ENCODE data around the gene EFTUD2.

Gene EFTUD2

DNA sequence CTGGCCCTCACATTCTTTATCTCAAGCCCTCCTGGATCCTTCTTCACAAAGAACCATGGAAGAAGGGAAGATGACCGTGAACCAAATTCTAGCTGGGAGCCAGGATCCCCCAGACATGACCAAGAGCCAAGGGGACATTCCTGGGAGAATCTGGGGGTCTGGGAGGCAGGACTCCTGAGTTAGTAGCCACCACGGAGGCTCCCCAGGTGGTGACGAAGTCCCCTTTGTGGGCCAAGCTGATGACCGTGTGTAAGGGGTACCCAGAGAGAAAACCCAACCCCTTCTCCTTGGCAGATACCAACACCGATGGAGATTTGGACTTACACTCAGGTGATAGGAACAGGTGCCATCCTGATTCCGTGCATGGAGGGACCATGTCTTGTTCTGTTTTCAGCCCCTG is 22.9 kb upstream of the EFTUD2 start:
- Histone ChIP-seq H3K4me1 (ENCODE audit: insufficient read depth, poor library complexity, severe bottlenecking) (peaks cover 17% of the 10 kb centered on the region), H3K27ac (ENCODE audit: poor library complexity, severe bottlenecking) (no peak overlapping the region), H3K27me3 (ENCODE audit: insufficient read depth, poor library complexity, severe bottlenecking) (no peaks in the 10 kb centered on the region), H3K9me3 (ENCODE audit: severe bottlenecking) (no peaks in the 10 kb centered on the region), H3K4me3 (ENCODE audit: severe bottlenecking) (no peak overlapping the region), H3K36me3 (ENCODE audit: low read depth) (no peaks in the 10 kb centered on the region; the same call in 1 of the 2 replicates)
- no peak for ATAC-seq (ENCODE audit: low read depth)
- TF ChIP-seq, protein P1, sequence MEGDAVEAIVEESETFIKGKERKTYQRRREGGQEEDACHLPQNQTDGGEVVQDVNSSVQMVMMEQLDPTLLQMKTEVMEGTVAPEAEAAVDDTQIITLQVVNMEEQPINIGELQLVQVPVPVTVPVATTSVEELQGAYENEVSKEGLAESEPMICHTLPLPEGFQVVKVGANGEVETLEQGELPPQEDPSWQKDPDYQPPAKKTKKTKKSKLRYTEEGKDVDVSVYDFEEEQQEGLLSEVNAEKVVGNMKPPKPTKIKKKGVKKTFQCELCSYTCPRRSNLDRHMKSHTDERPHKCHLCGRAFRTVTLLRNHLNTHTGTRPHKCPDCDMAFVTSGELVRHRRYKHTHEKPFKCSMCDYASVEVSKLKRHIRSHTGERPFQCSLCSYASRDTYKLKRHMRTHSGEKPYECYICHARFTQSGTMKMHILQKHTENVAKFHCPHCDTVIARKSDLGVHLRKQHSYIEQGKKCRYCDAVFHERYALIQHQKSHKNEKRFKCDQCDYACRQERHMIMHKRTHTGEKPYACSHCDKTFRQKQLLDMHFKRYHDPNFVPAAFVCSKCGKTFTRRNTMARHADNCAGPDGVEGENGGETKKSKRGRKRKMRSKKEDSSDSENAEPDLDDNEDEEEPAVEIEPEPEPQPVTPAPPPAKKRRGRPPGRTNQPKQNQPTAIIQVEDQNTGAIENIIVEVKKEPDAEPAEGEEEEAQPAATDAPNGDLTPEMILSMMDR (IDR thresholded peaks at IDR 0.05; ENCODE audit: poor library complexity, severe bottlenecking), result no peak
- DNase-seq (ENCODE audit: low spot score), result no peak

DNA sequence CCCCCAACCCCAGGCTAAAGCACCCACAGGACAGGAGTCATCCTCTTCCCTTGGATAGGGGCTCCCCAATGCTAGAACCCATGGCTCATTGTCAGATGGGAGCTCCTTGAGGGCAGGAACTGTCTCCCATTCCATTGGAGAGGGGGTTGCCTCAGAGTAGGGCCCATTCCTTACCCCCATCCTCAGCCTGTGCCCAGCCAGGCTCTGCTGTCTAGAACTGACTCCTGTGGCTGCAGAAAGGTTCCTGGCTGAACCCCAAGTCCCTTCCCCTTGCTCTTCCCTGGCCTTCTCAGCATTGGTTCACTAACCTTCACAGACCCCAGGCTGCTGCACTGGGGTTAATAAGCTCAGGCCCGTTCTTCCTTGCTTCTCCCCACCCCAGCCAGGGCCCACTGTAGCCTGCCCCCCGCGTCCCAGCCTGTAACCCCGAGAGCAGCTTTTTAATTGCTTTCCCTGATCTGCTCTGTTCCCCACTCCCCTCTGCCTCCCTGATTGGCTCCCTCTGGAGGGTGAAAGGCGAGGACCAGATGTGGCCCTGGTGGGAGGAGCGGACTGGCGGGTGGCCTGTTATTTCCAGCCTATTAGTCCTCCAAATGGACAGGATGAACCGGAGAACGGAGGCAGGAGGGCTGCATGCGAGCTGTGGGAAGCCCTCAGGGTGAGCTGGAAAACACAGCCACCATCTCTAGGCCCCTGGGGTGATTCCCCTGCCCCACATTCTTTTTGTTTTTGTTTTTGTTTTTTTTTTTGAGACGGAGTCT is 22.1 kb upstream of the EFTUD2 start:
- Histone ChIP-seq H3K9me3 (ENCODE audit: severe bottlenecking) (no peaks in the 10 kb centered on the region), H3K4me3 (ENCODE audit: severe bottlenecking) (no peak overlapping the region), H3K27me3 (ENCODE audit: insufficient read depth, poor library complexity, severe bottlenecking) (no peaks in the 10 kb centered on the region), H3K27ac (ENCODE audit: poor library complexity, severe bottlenecking) (no peak overlapping the region), H3K36me3 (ENCODE audit: low read depth) (no peaks in the 10 kb centered on the region), H3K4me1 (ENCODE audit: insufficient read depth, poor library complexity, severe bottlenecking) (peaks cover 26% of the 10 kb centered on the region)
- ATAC-seq (ENCODE audit: low read depth) (no peak), DNase-seq (ENCODE audit: low spot score) (no peak)
- TF ChIP-seq, protein P1 (IDR thresholded peaks at IDR 0.05; ENCODE audit: poor library complexity, severe bottlenecking), result no peak

DNA sequence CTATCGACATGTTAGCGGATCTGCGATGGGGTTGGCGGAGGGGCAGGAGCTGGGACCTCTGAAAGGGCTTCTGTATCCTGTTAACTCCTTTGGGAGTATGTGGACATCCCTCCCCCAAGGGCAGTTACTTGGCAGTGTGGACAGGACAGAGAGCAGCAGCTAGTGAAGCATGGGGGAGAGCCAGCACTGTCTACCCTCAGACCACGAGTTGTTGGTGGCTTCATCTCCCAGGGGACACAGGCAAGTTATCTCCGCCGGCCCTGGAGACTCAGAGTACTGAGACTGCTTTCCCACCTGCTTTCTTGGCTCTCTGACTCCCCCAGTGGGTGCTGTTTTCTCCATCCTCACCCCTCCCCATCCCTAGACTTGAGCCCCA is 21.3 kb upstream of the EFTUD2 start:
- H3K4me1 ChIP-seq (ENCODE audit: insufficient read depth, poor library complexity, severe bottlenecking), result peaks cover 30% of the 10 kb centered on the region
- H3K27me3 ChIP-seq (ENCODE audit: insufficient read depth, poor library complexity, severe bottlenecking), result no peaks in the 10 kb centered on the region
- TF ChIP-seq, protein P1 (IDR thresholded peaks at IDR 0.05; ENCODE audit: poor library complexity, severe bottlenecking), result no peak
- H3K36me3 ChIP-seq (ENCODE audit: low read depth), result no peaks in the 10 kb centered on the region
- no peak overlapping the region for H3K27ac ChIP-seq (ENCODE audit: poor library complexity, severe bottlenecking)
- H3K4me3 ChIP-seq (ENCODE audit: severe bottlenecking), result no peak overlapping the region
- no peaks in the 10 kb centered on the region for H3K9me3 ChIP-seq (ENCODE audit: severe bottlenecking)
- no peak for DNase-seq (ENCODE audit: low spot score)
- no peak for ATAC-seq (ENCODE audit: low read depth)

DNA sequence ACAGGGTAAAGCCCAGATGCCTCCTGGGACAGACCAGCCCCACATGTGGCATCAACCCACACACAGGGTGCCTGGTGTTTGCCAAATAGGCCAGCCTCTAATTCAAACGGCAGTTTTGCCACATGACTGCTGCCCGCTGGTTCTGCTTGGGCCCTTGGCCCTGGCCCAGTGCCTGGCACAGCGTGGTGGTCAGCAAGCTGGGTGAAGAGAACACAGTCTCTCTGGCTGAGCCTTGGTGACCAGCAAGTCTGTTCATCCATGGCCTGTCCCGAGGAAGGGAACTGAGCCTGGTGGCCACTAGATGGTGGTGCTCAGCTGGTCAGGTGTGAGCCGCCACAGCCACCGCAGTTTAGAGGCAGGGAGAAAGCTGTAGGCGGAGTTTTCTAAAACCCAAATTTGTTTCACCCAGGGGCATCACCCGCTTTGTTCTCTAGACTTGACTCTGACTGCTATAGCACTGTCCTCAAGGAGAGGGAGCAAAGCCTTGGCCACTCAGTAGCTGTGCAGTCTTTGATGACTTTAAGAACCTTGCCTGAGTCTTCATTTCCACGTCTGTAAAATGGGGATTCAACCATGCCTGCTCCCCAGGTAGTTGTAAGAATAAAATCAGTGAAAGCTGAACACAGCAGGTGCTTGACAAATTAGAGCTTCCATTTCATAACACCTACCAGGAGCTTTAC is 20.8 kb upstream of the EFTUD2 start:
- Histone ChIP-seq H3K4me3 (ENCODE audit: severe bottlenecking) (no peak overlapping the region), H3K27me3 (ENCODE audit: insufficient read depth, poor library complexity, severe bottlenecking) (no peaks in the 10 kb centered on the region), H3K27ac (ENCODE audit: poor library complexity, severe bottlenecking) (peak overlapping the region; percentile 7), H3K36me3 (ENCODE audit: low read depth) (no peaks in the 10 kb centered on the region), H3K9me3 (ENCODE audit: severe bottlenecking) (no peaks in the 10 kb centered on the region), H3K4me1 (ENCODE audit: insufficient read depth, poor library complexity, severe bottlenecking) (peaks cover 30% of the 10 kb centered on the region)
- TF ChIP-seq, protein P1 (IDR thresholded peaks at IDR 0.05; ENCODE audit: poor library complexity, severe bottlenecking), result peak; percentile 93
- DNase-seq (ENCODE audit: low spot score) (peak; percentile 82), ATAC-seq (ENCODE audit: low read depth) (peak; percentile 78)

DNA sequence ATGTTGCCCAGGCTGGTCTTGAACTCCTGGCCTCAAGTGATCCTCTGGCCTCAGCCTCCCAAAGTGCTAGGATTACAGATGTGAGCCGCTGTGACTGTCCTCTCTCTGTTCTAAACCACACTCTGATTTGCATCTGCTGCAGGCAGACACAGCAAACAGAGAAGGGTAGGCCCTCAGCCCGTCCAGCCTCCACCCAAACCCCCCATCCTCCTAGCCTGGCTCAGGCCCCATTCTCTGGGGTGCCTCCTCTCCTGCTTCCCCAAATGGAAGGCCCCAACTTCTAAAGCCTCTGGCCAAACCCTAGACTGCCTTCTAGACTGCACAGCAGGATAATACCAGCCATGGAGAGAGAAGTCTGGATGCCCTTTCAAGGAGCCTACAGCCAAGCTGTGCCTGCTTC is 20.2 kb upstream of the EFTUD2 start:
- Histone ChIP-seq H3K36me3 (ENCODE audit: low read depth) (no peaks in the 10 kb centered on the region), H3K27me3 (ENCODE audit: insufficient read depth, poor library complexity, severe bottlenecking) (no peaks in the 10 kb centered on the region), H3K4me1 (ENCODE audit: insufficient read depth, poor library complexity, severe bottlenecking) (peaks cover 30% of the 10 kb centered on the region), H3K27ac (ENCODE audit: poor library complexity, severe bottlenecking) (peak overlapping the region; percentile 7), H3K4me3 (ENCODE audit: severe bottlenecking) (no peak overlapping the region), H3K9me3 (ENCODE audit: severe bottlenecking) (no peaks in the 10 kb centered on the region)
- TF ChIP-seq, protein P1 (IDR thresholded peaks at IDR 0.05; ENCODE audit: poor library complexity, severe bottlenecking), result no peak
- no peak for ATAC-seq (ENCODE audit: low read depth)
- no peak for DNase-seq (ENCODE audit: low spot score)

Measured in RWPE2 (cell line).